ENCODE results near the gene MGMT.

MGMT gene

DNA sequence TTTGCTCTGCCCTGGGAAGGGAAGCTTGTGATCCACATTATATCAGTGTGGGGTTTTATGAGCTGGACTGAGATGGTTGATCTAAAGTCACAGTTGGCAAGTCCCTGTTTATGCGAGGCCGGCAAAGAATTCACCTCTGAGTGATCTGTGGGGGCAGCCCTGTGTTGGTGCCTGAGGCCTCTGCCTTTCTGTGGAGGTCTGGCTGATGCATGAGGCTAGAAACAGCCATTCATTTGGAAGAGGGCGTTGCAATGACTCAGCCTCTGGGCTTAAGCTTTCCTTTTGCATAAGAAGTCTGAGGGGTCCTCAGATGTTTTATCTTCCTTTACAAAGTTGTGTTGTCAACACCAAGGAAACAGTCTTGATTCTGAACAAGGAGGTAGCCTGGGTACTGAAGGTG is 126.9 kb downstream of the MGMT start:
- DNase-seq (ENCODE audit: low spot score) = no peak

DNA sequence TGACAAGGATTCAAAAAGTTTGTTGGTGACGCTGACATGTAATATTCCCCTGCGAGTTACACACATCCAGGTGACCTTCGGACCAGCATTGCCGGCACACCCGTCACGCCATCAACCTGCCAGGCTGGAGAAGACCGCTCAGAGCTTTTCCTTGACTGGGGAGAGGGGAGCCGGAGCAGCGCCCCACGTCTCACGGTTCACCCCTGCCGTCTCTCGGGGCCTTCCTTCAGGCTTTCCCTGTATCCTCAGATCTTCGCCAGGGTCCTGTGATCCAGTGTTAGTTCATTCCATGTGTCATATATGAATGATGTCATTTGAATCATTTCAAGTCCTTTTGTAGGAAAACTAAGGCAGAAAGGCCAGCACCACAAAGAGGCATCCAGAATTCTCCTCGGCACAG is 127.8 kb downstream of the MGMT start:
- no peak for DNase-seq (ENCODE audit: low spot score)

DNA sequence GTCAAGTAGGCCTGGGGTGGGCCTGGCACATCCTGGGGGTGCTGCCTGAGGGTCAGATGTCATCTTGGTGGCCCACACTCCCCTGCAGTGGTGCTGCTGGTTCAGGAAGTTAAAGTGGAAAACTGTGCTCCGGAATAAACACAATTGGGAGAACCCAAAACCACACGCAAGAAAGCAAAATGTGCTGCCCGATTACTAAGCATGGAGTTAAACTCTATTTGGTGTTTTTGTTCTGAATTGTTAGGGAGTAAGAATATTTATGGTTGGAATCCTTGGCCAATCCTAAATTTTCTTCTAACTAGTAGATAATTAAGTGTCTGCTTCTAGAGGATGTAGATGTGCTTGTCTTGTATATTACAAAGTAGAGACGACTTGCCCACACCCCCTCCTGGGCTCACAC is 131.4 kb downstream of the MGMT start:
- no peak for DNase-seq (ENCODE audit: low spot score)

DNA sequence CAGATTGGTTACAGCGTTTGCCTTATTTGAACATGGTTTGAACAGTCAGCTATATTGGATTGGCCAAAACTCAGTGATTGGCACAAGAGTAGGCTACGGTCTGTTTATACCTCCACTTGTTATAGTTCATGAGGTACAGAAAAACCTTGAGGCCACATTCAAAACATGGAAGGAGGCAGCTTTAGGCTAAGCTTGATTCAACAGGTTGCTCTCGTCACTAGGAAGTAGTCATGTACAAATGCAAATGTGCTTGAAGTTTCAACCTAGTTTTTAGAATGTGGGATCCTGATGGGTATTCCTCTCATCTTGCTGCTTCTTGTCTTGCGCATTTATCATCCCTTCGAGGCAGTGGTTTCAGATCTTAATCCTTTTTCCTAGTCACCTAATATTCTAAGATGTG is 132.1 kb downstream of the MGMT start:
- DNase-seq (ENCODE audit: low spot score) = no peak

GRCh38 chr10:129601737-129602136 is 134.7 kb downstream of the MGMT start:
- DNase-seq (ENCODE audit: low spot score) = no peak

DNA sequence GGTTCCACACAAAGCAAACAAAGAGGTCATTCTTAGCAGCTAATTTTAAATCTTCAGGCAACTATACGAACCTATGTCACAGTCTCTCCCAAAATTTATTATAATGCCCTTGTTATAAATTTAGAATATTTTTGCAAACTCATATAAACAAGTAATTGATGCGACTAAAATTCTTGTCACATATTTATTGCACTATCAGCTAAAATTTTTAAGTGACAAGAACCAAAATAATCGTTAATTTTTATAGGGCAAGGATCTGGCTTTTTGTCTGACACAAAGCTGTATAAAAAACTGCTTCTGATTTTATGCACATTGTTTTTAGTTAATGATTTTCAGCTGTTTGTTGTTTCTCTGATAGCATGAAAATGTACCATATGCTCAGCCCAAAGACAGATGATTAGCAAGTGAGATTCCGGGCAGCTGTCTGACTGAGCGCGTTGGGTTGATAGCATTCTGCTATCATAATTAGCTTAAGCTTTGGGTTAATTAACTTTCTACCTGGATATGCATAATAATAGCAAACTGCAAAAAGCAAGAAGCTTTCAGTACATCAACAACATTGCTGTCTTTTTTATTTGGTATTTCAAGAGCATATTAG is 136.0 kb downstream of the MGMT start:
- no peak for DNase-seq (ENCODE audit: low spot score)

- DNase-seq (ENCODE audit: low spot score) = no peak
Measured at GRCh38 chr10:129604333-129605032, 137.4 kb downstream of the MGMT start.

- DNase-seq (ENCODE audit: low spot score) = no peak
Measured at GRCh38 chr10:129605266-129605985, 138.4 kb downstream of the MGMT start.

GRCh38 chr10:129605986-129606518 is 139.0 kb downstream of the MGMT start:
- no peak for DNase-seq (ENCODE audit: low spot score)

DNA sequence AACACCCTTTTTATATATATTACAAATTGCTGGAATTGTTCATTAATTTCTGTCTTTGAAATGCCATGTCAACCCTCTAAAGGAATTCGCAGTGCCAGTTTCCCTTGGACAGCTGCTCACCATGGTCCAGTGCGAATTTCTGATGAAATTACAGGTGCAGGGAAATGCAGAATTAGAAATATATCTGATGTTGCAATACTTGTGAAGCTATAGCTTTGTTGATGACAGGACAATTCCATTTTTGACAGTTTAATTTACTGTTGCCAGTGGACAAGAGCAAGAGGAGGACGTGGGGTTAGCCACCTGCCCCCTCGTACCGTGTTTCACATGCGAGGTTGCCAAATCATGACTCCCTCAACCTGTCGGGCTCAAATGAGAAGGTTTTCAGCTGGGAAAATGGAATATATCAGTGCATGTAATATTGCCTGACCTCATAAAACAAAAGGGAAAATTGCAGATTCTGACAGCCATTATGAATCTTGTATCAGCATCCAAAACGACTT is 140.6 kb downstream of the MGMT start:
- DNase-seq (ENCODE audit: low spot score) = no peak

DNA sequence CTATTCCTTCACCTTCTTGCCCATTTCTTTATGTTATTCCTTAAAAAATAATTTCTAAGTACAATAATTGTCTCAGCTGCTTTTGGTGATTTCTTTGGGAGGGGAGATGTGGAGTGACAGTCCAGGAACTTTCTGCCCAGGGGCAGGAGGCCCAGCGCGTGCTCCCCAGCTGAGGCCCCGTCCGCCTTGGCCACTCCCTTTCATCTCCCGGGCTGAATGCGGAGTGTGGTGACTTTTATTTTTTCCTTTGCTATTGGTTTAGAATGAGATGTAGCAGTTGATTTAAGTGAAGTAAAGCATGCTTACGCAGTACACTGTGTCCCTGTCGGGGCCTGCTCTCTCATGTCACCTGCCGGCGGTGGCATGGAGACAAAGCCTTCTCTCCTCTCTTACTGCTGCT is 141.6 kb downstream of the MGMT start:
- no peak for DNase-seq (ENCODE audit: low spot score)

DNA sequence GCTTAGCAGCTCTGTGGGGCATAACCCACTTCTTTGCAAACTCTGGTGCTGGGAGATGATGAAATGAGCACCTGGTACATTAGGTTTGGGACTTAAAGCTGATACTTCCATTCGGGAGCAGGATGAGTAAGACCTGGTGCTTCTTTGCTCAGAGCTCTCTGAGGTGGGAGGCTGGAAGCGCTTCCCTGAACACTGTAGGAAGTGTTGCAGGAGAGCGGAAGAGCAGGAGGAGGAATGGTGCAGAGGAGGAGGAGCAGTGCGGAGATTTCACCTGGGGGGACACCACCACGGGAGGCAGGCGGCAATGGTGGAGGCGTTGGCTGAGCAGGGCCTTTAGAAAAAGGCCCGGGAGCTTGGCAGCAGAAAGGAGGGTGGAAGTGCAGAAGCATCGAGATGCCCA is 142.5 kb downstream of the MGMT start:
- DNase-seq (ENCODE audit: low spot score) = no peak

DNA sequence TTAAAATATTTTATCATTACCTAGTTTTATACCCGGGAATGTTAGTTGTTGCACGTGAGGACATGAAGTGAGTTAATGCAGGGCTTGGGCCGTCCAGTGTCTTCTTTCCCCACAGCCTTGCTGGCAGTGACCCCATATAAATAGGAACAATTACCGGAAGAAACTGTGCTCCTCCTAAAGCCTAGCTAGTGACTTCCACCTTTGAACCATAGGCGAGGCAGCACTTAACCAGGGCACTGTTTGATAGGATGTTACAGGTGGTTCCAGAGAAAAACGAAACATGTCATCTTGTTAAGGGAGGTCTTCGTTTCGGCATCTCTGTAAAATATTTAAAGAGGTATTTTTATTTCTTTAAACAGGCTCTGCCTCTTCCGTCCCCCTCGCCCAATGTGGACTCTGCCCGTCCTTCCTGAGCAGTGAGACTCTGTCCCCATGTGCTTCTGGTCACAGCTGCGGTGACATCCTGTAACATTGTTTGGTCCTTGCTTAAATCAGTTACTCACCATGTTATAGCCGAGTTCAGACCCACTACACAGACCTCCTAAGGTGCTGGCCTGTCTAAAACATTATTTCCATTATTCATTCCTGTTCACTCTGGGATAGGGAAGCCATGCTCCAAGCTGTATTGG is 145.6 kb downstream of the MGMT start:
- no peak for DNase-seq (ENCODE audit: low spot score)

GRCh38 chr10:129613377-129613980 is 146.4 kb downstream of the MGMT start:
- DNase-seq (ENCODE audit: low spot score) = no peak

DNA sequence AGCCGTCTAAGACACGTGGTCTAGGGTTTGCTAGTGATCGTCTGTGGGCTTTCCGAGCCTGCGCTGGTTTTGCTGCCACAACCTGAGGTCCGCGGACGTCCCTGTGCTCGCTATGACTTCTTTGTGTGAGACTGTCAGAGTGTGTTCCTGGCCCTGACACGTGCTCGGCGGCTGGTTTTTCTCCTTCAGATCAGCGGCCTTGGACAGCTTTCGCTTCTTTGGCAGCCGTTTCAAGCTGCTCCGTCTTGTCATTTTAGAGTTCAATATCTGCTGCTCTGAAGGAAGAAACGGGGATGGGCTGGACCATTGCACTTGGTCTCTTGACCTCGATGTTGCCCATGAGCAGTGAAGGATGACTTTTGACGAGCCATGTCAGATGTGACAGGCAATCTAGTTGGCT is 147.3 kb downstream of the MGMT start:
- no peak for DNase-seq (ENCODE audit: low spot score)

- no peak for DNase-seq (ENCODE audit: low spot score)
Measured at GRCh38 chr10:129615381-129615780, 148.3 kb downstream of the MGMT start.

DNA sequence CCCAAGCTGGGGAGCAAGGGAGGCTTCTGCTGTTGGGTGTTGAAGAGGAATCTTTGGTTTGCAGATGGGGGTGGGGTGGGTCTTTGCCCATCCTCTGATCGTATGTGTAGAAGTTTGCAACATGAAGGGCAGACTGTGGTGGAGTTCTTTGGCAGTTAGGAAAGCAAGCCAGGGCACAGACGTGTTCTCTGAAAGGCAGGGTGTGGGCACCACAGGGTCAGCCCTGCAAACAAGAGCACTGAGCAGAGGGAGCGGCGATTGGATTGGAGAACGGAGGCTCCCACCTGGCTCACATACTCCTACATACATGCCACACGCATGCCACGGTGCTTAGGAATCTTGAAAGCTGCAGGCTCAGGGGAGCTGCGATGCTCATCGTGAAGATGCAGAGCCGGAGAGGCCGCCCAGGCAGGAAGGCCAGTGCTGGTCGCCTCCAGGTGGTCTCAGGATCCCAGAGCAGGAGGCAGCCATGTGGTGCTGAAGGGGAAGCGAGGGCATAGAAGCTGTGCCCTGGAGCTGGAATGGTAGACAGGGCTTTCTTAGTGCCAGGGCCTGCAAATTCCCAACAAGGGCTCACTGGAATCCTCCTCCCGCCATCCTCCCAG is 149.0 kb downstream of the MGMT start:
- DNase-seq (ENCODE audit: low spot score) = no peak

DNA sequence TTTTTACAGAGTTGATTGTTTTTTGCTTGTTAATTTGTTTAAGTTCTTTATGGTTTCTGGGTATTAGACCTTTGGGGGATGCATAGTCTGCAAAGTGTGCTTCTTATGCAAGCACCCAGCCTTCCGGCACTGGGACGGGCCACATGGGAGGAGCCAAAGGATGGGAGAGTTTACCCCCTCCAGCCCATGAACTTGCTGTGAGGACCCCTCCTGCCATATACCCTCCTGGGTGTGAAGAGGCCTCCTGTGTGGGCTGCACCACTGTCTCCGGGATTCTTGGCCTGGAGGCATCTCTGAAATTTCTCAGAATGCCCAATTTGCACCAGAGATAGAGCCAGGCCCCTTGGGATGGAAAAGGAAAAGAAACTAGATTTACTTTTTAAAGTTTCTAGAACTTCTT is 150.7 kb downstream of the MGMT start:
- DNase-seq (ENCODE audit: low spot score) = no peak

DNA sequence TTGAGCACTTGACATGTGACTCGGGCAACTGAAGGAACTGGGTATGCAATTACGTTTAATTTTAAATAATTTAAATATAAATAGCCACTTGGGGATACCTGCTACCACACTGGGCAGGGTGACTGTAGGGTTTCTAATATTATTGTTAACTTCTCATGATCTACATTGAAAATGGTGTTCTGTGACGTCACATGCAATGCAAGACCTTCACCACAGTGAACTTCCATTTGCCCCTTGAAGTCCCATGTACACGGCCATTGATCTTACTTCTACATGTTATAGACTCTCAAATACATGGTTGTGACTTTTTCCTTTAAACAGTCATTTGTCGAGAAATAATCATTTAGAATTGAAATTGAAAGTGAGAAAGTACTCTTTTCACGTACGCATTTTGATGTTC is 154.0 kb downstream of the MGMT start:
- no peak for DNase-seq (ENCODE audit: low spot score)

GRCh38 chr10:129621693-129622092 is 154.7 kb downstream of the MGMT start:
- DNase-seq (ENCODE audit: low spot score) = no peak

DNA sequence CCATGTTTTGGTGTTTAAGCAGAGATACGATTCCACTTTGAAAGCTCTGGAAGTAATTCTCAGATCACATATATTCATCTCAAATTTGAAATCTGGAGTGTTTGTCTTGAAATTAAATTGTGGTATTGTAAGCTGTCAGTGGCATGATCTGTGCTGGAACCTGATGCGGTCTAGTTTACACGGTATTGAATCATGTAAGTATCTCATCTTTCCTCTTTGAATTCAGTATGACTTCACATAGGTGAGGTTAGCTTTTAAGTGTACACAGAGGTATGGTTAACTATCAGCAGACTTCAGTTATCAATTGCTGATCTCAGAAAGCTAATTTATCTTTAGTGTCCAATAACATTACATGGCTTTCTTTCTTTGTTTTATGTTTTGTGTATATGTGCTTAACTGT is 155.2 kb downstream of the MGMT start:
- no peak for DNase-seq (ENCODE audit: low spot score)

DNA sequence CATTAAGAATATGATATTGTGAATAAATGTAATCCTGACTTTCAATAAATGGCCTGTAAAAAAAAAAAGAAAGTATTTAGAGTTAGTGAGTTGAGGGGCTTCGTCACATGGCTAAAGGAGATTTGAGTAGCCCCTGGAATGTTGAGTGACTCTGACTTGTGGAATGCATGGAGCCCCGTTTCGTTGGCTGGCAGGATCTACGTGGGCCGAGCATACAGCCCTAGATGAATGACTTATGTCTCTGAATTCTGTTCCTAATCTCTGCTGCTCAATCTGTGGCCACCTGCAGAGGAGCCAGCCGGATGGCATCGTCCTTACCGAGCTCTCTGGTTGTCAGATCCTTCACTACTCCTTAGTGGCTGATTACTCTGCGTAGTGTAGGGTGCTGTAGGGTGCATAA is 155.7 kb downstream of the MGMT start:
- no peak for DNase-seq (ENCODE audit: low spot score)

Data from hematopoietic multipotent progenitor cell treated with erythropoietin and hydrocortisone succinate and interleukin-3 and kit ligand, for 17 days (in vitro differentiated cells).